GM19023 (cell line): ENCODE measurements around the gene ATL1.
"Not testable (repeated sequence)": the region's sequence is repeated elsewhere in the genome, so short reads cannot be mapped to it uniquely, and the experiment has no call there.

Experiments used
- ATAC-seq: cut with Tn5 transposase; IDR thresholded peaks from one replicate; pipeline ENCODE4 v1.9.1; 2021; ENCODE audit warnings: mild to moderate bottlenecking, moderate library complexity; ENCODE audit not compliant: unreplicated experiment

Gene ATL1

DNA sequence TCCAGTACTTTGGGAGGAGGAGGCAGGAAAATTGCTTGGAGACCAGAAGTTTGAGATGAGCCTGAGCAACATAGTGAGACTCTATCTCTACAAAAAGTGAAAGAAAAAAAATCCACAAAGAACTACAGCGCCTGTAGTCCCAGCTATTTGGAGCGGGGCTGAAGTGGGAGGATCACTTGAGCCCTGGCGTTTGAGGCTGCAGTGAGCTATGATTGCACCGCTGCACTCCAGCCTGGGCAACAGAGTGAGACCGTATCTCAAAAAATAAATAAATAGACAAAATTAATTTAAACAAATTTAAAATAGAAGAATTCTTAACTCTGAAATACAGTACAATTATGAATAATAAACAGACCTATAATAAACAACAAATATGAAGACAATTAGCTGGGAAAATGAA, 40.9 kb downstream of the ATL1 start:
- no peak for ATAC-seq

DNA sequence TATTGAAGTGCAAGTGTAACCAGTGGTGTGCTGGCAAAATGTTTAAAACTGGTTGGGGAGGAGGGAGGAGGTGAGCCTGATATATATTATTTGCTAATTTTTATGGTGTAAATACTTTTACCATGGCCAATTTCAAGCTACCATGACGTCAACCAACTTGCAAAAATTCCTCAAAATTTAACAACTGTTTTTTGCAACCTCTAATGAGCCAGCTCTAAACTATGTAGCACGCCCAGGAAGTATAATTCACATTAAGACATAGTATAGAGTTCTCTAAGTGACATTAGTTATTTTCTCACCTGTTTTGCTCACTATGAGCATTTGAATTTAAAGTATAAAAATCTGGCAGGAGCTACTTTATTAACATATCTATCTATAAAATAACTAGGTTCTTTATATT, 41.4 kb downstream of the ATL1 start:
- no peak for ATAC-seq

DNA sequence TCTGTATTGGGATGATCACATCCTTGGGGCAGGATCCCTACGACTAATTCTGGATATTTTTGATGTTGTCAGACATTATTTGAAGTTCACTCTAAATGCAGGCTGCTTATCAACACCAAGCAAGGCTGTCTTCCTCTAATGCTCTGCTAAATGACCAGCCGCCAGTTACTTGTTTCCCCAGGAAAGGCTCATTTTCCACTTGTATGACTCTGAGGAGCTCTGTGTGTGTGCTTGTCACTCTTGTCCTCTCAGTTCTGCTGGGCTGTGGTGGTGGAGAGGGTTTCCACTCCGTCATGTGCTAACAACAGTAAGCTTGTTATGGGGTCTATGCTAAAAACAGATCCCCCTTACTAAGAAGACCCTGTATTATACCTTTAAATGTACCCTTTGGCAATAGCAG, 42.1 kb downstream of the ATL1 start:
- no peak for ATAC-seq

DNA sequence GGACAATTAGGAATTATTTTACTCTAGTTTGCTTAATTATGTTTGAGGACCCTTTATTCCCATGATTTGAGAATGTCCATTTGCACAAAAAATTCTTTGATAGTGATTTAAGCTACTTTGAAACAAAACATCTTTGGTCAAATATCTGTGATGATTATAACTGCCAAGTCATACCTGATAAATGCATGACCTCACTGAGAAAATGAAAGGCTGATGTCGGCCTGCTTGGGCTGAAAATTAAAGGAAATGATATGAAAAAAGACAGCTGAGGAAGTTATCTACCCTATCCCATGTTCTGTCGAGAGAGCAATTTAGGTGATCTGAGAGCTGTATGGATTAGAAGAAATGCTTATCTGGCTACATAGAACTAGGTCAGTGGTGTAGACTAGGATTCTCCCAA, 43.6 kb downstream of the ATL1 start:
- no peak for ATAC-seq

DNA sequence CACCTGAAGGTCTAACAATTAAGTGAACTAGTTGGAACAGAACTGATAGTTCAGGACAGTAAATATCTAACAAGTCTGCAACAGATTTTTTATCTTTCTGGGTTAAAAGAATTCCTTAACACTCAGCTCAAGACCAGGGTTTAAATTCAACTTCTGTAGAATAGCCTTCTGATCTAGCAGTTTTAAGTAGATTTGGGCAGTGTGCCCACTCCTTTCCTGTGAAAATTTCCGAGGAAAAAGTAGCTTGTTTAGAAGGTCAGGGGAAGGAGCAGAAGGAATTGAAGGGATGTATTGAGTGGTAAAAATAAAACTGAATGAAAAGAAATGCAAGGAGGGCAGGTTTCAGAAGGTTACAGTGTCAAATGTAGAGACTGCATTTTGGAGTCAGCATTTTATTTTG, 45.8 kb downstream of the ATL1 start:
- ATAC-seq, result no peak

DNA sequence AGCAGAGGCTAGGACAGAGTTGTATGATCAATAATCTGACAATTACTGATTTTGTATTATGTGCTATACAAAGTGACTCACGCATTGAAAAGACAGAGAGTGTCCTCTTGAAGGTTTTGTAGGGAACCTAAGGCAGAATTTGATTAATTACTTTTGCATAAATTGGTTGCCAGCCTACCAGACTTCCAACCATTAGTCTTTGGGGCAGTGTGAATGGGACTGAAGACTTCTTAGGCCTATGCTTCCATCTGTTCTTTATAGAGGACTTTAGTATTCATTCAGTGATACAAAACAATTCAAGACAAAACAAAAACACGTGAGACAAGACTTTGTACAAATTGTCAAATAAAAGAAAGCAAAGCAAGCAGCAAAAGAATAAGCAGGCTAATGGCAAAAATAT, 46.5 kb downstream of the ATL1 start:
- ATAC-seq, result no peak

DNA sequence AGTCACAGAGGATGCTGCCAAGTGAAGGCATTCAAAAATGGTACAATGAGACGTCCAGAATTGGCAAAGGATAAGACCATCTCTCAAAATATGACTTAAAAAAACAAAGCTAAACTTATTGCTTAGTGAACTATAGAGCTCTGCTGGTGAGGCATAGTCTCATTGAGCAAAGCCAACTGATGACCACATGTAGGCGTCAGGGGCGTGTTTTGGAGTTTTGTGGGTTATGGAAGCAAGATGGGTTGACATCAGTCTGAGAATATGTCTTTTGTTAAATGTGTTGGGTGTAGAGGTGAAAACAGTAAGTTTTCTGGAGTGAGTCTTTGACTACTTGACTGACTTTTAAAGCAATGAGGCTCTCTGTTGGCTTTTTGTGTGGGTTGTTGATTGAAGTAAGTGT, 47.2 kb downstream of the ATL1 start:
- no peak for ATAC-seq

DNA sequence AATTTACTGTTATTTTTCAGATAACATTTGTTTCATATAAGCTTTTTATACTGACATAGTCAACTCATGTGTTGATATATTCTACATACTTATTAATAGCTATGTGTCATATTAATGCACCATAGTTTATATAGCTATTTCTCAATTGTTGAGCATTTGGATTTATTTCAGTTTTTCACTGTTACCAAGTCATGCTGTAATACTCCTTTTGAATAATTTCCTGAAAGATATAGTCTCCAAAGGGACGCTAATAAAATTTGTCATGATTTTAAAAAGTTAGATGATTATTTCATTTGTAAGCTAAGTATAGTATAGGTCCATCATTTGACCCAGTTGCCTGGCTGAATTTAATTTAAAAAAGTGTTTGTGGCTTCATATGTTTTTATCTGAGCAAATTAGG, 47.8 kb downstream of the ATL1 start:
- ATAC-seq, result no peak

DNA sequence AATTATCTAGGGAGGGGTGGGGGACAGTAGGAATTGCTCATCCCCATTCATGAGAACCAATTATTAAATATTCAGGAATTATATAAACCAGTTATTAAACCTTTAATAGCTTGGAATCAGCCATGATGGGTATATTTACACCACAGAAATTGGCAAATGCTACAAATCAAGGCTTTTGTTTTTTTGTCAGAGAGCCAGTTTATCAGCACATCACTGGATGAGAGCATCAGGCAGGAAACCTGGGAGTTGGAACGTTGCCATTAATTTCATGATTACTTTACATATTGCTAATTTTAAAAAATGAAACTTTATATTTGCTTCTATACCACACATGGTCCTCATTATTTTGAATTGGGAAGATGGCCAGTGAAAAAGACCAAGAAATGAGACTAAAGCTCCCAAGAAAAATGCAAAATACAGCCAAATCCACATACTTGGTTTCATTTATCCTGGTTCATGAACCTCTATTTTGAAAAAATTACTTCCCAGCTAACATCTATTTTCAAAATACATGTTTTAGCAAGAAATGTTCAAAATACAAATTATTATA, 48.4 kb downstream of the ATL1 start:
- no peak for ATAC-seq

DNA sequence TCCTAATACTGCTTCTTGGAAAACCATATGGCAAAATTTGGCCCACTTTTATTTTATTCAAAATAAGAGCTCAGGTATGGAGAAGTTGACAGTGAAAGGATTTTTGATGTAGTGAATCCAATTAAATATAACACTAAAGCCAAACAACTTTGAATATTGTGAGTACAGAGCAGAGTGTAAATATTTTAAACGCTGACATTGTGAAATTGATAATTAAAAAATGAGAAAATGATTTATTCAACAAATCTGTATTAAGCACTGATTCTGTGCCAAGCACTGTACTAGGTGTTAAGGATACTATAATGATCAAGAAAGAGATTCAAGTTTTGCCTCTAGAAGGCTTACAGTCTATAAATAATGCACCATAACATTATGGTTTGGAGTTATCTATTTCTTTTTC, 50.5 kb downstream of the ATL1 start:
- ATAC-seq, result no peak

DNA sequence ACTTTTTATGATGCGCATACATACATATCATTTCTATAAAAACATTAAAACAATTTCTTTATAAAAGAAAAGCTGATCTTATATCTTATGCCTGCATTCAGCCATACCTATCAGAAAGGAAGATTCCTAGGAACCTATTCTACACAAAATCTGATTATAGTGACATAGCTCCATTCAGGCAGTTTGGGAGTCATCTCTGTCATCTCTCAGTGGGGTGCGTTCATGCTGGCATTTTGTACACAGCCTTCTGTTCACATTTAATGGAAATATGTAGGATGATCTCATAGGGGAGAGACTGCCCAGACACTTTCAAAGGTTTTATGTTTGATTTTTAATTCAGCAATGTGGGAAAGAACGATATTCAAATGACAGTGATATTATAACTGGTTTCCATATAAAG, 52.9 kb downstream of the ATL1 start:
- ATAC-seq, result no peak

DNA sequence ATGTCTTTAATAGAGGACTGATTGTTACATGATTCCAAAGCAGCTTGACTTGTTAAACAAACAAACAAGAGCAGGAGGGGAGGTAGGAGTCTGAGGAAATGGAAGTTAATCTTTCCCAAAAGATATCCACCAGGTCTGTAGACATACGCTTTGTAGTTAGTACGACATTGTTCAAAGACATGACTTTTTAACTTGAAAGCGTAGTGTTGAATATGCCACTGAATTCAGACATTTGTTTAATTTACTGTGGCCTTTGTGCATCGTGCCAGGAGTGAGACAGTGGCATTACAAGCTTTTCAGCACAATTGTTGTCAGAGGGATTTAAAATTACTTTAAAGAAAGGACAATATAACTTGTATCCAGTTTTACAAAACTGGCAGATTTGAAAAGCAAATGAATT, 55.1 kb downstream of the ATL1 start:
- ATAC-seq, result no peak

DNA sequence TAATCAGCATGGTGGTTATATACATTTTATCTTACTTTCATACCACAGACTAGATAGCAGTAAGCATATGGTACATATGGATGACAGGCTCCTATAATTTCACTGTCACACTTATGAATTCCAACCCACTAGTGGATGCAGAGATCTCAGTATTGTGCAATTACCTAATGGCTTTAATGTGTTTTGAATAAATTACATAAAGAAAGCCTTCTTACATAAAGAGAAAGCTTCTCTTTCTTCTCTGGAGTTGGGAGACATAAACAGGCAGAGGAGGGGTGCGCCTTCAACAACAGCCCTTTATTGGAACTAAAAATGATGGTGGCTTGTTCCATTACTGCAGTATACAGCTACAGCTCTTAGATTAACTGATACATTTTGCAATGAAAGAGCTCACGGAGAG, 55.6 kb downstream of the ATL1 start:
- no peak for ATAC-seq

DNA sequence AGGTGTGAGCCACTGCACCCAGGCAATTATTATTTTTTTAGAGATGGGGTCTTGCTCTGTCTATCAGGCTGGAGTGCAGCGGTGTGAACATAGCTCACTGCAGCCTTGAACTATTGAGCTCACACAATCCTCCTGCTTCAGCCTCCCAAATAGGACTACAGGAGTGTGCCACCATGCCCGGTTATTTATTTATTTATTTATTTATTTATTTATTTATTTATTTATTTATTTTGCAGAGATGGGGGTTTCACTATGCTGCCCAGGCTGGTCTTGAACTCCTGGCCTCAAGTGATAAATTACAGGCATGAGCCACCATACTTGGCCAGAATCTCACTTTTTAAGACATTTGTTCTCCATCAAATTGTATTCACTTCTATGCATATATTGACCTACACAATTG, 56.3 kb downstream of the ATL1 start:
- ATAC-seq, result no peak

DNA sequence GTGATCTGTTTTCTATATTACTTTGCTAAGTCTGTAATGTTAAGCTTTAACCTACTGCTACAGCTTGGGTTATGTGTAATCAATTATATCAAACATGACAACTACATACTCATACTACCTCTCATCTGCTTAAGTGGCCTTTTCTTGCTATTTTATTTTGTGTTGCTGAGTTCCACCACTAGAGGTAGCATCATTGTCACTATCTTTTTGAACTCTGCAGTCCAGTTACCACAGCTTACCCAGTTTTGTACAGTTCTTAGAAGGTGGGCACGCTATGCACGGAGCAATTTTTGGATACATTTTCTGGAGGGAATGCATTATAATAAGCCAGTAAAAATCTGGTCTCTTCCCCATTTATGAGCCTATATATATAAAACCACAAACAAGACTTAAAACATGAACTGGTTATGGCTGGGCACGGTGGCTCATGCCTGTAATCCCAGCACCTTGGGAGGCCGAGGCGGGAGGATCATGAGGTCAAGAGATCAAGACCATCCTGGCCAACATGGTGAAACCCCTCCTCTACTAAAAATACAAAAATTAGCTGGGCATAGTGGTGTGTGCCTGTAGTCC, 59.7 kb downstream of the ATL1 start:
- peak; percentile 58 for ATAC-seq

DNA sequence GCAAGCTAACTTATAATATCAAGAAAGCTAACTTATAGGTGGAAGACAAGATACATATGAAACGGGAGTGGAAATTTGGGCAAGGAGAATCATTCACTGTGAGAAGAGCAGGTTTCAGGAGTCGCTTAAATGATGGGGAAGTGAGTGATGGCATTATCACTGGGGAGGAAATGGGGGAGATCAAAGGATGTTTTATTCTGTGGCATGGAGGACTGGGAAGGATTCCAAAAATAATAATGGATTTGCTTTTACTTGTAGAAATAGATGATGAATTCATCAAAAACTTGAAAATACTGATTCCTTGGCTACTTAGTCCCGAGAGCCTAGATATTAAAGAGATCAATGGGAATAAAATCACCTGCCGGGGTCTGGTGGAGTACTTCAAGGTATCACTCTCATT, 60.4 kb downstream of the ATL1 start:
- no peak for ATAC-seq

DNA sequence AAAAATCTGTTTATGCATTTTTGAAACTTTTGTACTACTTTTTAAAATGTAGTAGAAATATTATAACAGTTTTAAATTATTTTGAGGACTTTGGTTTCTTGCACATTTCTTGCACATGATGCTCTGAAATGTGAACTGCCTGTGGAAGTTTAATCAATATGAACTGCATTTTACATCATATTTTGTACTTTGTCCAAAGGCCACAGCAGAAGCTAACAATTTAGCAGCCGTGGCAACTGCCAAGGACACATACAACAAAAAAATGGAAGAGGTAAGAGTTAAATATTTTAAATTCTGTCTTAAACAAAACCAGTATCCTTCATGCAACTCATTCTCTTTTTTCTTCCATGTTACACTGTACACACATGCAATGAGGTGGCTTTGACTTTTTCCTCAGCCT, 63.0 kb downstream of the ATL1 start:
- ATAC-seq, result no peak

DNA sequence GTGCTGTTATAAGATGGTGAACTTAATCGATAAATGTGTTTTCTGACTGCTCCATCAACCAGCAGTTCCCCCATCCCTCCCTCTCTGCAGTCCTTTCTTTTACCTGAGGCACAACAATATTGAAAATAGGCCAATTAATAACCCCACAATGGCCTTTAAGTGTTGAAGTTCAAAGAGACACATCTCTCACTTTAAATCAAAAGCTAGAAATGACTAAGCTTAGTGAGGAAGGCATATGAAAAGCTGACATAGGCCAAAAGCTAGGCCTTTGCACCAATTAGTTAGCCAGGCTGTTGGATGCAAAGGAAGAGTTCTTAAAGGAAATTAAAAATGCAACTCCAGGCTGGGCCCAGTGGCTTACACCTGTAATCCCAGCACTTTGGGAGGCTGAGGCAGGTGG, 64.5 kb downstream of the ATL1 start:
- ATAC-seq, result no peak

DNA sequence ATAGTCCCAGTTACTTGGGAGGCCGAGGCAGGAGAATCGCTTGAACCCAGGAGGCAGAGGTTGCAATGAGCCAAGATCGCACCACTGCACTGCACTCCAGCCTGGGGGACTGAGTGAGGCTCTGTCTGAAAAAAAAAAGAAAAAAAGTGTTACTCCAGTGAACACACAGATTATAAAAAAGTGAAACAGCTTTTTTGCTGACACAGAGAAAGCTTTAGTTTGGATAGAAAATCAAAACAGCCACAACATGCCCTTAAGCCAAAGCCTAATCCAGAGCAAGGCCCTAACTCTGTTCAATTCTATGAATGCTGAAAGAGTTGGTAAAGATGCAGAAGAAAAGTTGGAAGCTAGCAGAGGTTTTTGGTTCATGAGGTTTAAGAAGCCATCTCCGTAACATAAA, 65.0 kb downstream of the ATL1 start:
- not testable (repeated sequence) for ATAC-seq

DNA sequence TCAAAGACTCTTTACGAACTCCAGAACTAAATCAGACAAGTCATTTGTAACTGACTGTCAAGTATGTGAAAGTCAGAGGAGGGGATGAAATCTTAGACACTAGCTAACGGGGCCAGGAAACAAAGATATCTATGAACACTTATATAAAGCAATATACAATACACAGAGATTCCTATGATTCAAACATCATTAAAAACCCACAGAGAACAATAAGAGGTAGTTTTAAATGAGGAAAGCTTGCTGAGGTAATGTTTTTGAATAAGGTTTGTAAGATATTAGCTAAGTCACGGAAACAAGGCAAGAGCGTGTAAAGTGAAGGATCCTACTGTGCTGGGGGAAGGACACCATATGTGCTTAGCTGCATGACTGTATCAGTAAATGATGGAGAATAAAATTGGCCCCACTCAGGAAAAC, 71.5 kb downstream of the ATL1 start:
- ATAC-seq, result no peak

DNA sequence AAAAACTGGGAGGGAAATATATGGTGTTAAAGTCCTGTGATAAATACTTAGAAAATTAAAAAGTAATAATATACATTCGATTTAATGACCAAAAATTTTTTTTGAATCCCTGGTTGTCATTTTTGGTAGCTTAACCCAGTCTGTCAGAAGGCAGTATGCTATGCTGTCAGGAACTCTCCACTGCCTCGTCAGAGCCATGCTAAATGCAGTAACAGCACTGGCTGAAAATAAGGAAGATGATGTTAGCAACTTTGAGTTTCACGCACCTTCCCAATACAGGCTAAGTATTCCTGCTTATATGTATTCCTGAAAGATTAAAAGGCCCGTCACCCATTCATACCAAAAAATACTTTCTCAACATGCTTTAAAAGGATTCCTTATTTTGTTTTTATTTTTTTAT, 74.0 kb downstream of the ATL1 start:
- ATAC-seq, result no peak

DNA sequence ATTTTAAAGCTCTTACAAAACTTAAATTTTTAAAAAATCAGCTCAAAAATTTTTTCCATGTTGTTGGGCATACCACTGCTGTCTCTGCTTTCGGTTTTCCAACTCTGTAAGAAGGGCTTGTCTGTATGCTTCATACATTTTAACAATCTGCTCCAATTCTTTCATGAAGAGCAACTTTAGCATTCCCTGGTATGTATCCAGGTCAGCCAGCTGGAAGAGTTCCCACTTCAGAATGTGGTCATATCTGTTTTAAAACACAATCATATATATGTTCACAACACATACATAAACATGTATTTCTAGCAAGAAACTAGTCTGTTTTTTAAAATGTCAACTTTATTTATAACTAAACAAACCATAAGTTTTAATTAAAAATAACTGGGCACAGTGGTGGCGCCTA, 75.2 kb downstream of the ATL1 start:
- ATAC-seq, result no peak

DNA sequence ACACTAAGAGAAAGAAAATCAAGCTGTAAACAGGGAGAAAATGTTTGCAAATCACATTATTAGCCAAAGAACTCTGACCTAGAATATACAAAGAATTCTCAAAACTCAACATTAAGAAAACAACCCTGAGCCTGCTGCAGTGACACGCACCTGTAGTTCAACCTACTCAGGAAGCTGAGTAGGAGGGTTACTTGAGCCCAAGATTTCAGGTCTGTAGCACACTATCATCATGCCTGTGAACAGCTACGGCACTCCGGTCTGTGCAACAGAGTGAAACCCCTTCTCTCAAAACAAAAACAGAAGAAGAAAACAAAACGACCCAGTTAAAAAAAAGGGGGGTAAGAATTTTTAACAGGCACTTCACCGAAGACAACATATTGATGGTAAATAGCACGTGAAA, 87.3 kb downstream of the ATL1 start:
- ATAC-seq, result peak; percentile 98

DNA sequence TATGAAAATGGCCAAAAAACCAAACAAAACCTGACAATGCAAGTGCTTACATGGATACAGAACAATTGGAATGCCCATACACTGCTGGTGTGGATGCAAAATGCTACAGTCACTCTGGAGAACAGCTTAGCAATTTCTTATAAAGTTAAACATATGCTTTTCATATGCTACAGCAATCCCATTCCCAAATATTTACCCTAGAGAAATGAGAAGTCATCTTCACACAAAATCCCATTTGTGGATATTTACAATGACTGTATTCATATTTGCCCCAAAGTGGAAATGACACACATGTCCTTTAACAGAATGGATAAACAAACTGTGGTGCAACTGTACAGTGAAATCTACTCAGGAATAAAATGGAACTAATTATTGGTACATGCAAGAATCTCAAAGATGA, 87.8 kb downstream of the ATL1 start:
- no peak for ATAC-seq
